AG09319 (cell line): ENCODE results near the gene SRSF9.
"Not testable (repeated sequence)": the region's sequence is repeated elsewhere in the genome, so short reads cannot be mapped to it uniquely, and the experiment has no call there.

Experiments used
- DNase-seq: peaks from one replicate; pipeline ENCODE4 v3.0.0-alpha.2; 2010; ENCODE audit warnings: low read depth; ENCODE audit errors: extremely low read depth
- CTCF ChIP-seq: IDR thresholded peaks from 2 replicates; pipeline ENCODE4 v1.5.1; 2011; ENCODE audit warnings: low read depth, mild to moderate bottlenecking, inconsistent platforms, low read length, moderate library complexity

Gene SRSF9

GRCh38 chr12:120469450-120470149, at the start of gene SRSF9:
Gene SRSF9 (minus strand): TSS chr12:120469748. CDS start chr12:120469609, 139 bp downstream.
- TF ChIP-seq CTCF: peak; percentile 84
- peak; percentile 95 for DNase-seq

GRCh38 chr12:120519324-120519723, 49.8 kb upstream of the SRSF9 start:
- not testable (repeated sequence) for DNase-seq

GRCh38 chr12:120515496-120515895, 45.9 kb upstream of the SRSF9 start:
- TF ChIP-seq CTCF: no peak
- no peak for DNase-seq

- no peak for DNase-seq
- no peak for TF ChIP-seq CTCF
Measured at GRCh38 chr12:120514002-120514401, 44.5 kb upstream of the SRSF9 start.

GRCh38 chr12:120508537-120508936, 39.0 kb upstream of the SRSF9 start:
- no peak for TF ChIP-seq CTCF
- no peak for DNase-seq

GRCh38 chr12:120504587-120504986, 35.0 kb upstream of the SRSF9 start:
- no peak for DNase-seq
- no peak for TF ChIP-seq CTCF

- DNase-seq: no peak
- TF ChIP-seq CTCF: no peak
Measured at GRCh38 chr12:120500581-120500980, 31.0 kb upstream of the SRSF9 start.
